Spleen (tissue), 7 donors: ENCODE measurements around the gene KSR2.

Experiments
- CTCF ChIP-seq, 11 experiments: fragments of 200-600 bp in 7 of 11; fragments of 450-650 bp in 4 of 11; sonication (generic) in 4 of 11; IDR thresholded peaks in 8 of 11; conservative IDR thresholded peaks in 3 of 11; 1 replicate in 7 of 11; 2 replicates in 4 of 11; pipeline versions ENCODE4 v1.4.0 to v1.8.0; 2016 to 2021; ENCODE audit warnings: antibody characterized with exemption in 11 of 11, inconsistent platforms in 4 of 11, mild to moderate bottlenecking in 1 of 11
- POLR2A ChIP-seq, 3 donors: fragments of 450-650 bp; IDR thresholded peaks; one replicate each; pipeline ENCODE4 v1.5.1; 2017; ENCODE audit warnings: antibody characterized with exemption in 3 of 3, mild to moderate bottlenecking in 1 of 3
- donor health status: DM: no; HTN: no; CAD: no; lungs with moderate emphysema.
- donor health status: DM: no; HTN: no; CAD: no.
- donor health status: DM: no; HTN: no; CAD: no.

GRCh38 chr12:117559978-117560377 is 408.8 kb downstream of the KSR2 start:
- TF ChIP-seq CTCF (IDR thresholded peaks at IDR 0.05 in 8 of 11, conservative IDR thresholded peaks at IDR 0.05 in 3 of 11) (no peak), POLR2A (IDR thresholded peaks at IDR 0.05) (no peak)
